SK-N-SH treated with all-trans-retinoic acid at 6 μM for 48 hours (cell line): ENCODE measurements around the gene PROCA1.

Source experiments
- ATAC-seq: fragments of 200-7000 bp; cut with Tn5 transposase; 3 replicates; pipeline ENCODE4 v1.9.1; 2020; ENCODE audit warnings: mild to moderate bottlenecking, moderate library complexity
- ARNTL ChIP-seq: fragments of 450-650 bp; formaldehyde crosslinking; IDR thresholded peaks from 2 replicates; pipeline ENCODE4 v1.5.0; 2020; ENCODE audit warnings: low read depth, mild to moderate bottlenecking, moderate library complexity, borderline replicate concordance
- BACH2 ChIP-seq: fragments of 250-450 bp; sonication (Bioruptor Pico); IDR thresholded peaks from 2 replicates; pipeline ENCODE4 v1.9.0; 2021; ENCODE audit warnings: mild to moderate bottlenecking, borderline replicate concordance
- CSDC2 ChIP-seq: fragments of 250-450 bp; sonication (Bioruptor Pico); IDR thresholded peaks from 2 replicates; pipeline ENCODE4 v1.5.0; 2020; ENCODE audit warnings: mild to moderate bottlenecking, moderate library complexity
- GLIS3 ChIP-seq: fragments of 250-450 bp; sonication (Bioruptor Pico); IDR thresholded peaks from 2 replicates; pipeline ENCODE4 v1.5.0; 2020; ENCODE audit warnings: mild to moderate bottlenecking, moderate library complexity
- ISL1 ChIP-seq: fragments of 250-450 bp; sonication (Bioruptor Pico); IDR thresholded peaks from 2 replicates; pipeline ENCODE4 v2.1.2; 2022; ENCODE audit warnings: mild to moderate bottlenecking, moderate library complexity
- OSR1 ChIP-seq: fragments of 250-450 bp; sonication (Bioruptor Pico); IDR thresholded peaks from 2 replicates; pipeline ENCODE4 v1.8.0; 2022; ENCODE audit warnings: moderate library complexity, mild to moderate bottlenecking, inconsistent platforms
- PATZ1 ChIP-seq: fragments of 250-450 bp; sonication (Bioruptor Pico); IDR thresholded peaks from 2 replicates; pipeline ENCODE4 v1.8.0; 2020; ENCODE audit warnings: mild to moderate bottlenecking, moderate library complexity, borderline replicate concordance
- POU6F1 ChIP-seq: fragments of 250-450 bp; sonication (Bioruptor Pico); IDR thresholded peaks from 2 replicates; pipeline ENCODE4 v1.8.0; 2021; ENCODE audit warnings: low read depth, mild to moderate bottlenecking, moderate library complexity, borderline replicate concordance
- PPARA ChIP-seq: fragments of 250-450 bp; sonication (Bioruptor Pico); IDR thresholded peaks from 2 replicates; pipeline ENCODE4 v1.5.0; 2020; ENCODE audit warnings: mild to moderate bottlenecking, borderline replicate concordance
- SNAI2 ChIP-seq: fragments of 250-450 bp; sonication (Bioruptor Pico); IDR thresholded peaks from 2 replicates; pipeline ENCODE4 v1.5.0; 2020; ENCODE audit warnings: mild to moderate bottlenecking, moderate library complexity
- TOX ChIP-seq: fragments of 250-450 bp; sonication (Bioruptor Pico); IDR thresholded peaks from 2 replicates; pipeline ENCODE4 v1.8.0; 2021; ENCODE audit warnings: mild to moderate bottlenecking, moderate library complexity, borderline replicate concordance
- TSHZ2 ChIP-seq: fragments of 250-450 bp; sonication (Bioruptor Pico); IDR thresholded peaks from 2 replicates; pipeline ENCODE4 v1.5.0; 2020; ENCODE audit warnings: mild to moderate bottlenecking, moderate library complexity
- ZC3H10 ChIP-seq: fragments of 250-450 bp; sonication (Bioruptor Pico); IDR thresholded peaks from 2 replicates; pipeline ENCODE4 v1.5.1; 2021; ENCODE audit warnings: mild to moderate bottlenecking, moderate library complexity
- ZFP3 ChIP-seq: fragments of 250-450 bp; sonication (Bioruptor Pico); IDR thresholded peaks from 2 replicates; pipeline ENCODE4 v1.5.0; 2020; ENCODE audit warnings: mild to moderate bottlenecking, moderate library complexity
- ZFP30 ChIP-seq: fragments of 450-650 bp; formaldehyde crosslinking; IDR thresholded peaks from 2 replicates; pipeline ENCODE4 v1.5.0; 2022; ENCODE audit warnings: mild to moderate bottlenecking, moderate library complexity
- ZNF565 ChIP-seq: fragments of 450-650 bp; formaldehyde crosslinking; conservative IDR thresholded peaks from 2 replicates; pipeline ENCODE4 v1.5.0; 2020; ENCODE audit warnings: low read depth, mild to moderate bottlenecking, moderate library complexity
- ZNF70 ChIP-seq: fragments of 450-650 bp; formaldehyde crosslinking; IDR thresholded peaks from 2 replicates; pipeline ENCODE4 v1.5.0; 2020; ENCODE audit warnings: mild to moderate bottlenecking, moderate library complexity
- ZNF8 ChIP-seq: fragments of 450-650 bp; formaldehyde crosslinking; IDR thresholded peaks from 2 replicates; pipeline ENCODE4 v1.5.0; 2020; ENCODE audit warnings: mild to moderate bottlenecking, moderate library complexity
- TF ChIP-seq, protein P1 (sequence below): fragments of 250-450 bp; sonication (Bioruptor Pico); IDR thresholded peaks from 2 replicates; pipeline ENCODE4 v1.5.1; 2020; ENCODE audit warnings: low read depth, mild to moderate bottlenecking, moderate library complexity

The PROCA1 gene

DNA sequence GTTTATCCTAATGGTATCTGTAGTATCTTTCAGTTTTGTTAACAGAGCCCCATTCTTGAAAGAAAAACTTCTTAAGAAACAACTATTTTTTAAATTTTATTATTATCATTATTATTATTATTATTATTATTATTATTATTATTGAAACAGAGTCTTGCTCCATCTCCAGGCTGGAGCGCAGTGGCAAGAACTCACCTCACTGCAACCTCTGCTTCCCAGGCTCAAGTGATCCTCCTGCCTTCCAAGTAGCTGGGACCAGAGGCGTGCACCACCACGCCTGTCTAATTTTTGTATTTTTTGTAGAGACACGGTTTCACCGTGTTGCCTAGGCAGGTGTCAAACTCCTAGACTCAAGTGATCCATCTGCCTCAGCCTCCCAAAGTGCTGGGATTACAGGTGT, 26.3 kb downstream of the PROCA1 start:
- no peak for ATAC-seq
- TF ChIP-seq TOX (no peak), ARNTL (CRISPR knock-in tag) (no peak), TSHZ2 (CRISPR knock-in tag) (no peak), ZNF8 (CRISPR knock-in tag) (no peak), OSR1 (CRISPR knock-in tag) (no peak), SNAI2 (CRISPR knock-in tag) (no peak), ZFP30 (CRISPR knock-in tag) (no peak), BACH2 (CRISPR knock-in tag) (no peak), ZFP3 (CRISPR knock-in tag) (no peak)
- TF ChIP-seq, protein P1, sequence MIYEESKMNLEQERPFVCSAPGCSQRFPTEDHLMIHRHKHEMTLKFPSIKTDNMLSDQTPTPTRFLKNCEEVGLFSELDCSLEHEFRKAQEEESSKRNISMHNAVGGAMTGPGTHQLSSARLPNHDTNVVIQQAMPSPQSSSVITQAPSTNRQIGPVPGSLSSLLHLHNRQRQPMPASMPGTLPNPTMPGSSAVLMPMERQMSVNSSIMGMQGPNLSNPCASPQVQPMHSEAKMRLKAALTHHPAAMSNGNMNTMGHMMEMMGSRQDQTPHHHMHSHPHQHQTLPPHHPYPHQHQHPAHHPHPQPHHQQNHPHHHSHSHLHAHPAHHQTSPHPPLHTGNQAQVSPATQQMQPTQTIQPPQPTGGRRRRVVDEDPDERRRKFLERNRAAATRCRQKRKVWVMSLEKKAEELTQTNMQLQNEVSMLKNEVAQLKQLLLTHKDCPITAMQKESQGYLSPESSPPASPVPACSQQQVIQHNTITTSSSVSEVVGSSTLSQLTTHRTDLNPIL (CRISPR knock-in tag): no peak

DNA sequence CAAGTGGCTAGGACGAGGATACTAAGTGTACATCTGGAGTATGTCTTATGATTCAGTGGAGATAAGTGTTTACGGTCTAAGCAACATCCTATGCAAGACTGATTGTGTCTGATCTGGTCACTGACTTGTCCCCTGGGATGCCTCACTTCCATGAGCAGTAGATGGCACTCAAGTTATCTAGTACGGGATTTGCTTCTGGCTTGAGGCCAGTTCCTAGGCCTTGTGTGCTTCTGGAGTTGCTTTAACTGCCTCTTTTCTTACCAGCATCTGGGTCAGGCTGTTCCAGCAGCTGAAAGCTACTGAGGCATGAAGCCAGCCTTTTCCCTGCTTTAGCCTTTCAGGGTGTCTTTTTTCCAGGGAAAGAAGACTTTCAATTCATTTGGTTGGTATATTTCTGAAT, 26.7 kb downstream of the PROCA1 start:
- no peak for TF ChIP-seq ZC3H10 (CRISPR knock-in tag)
- no peak for TF ChIP-seq BACH2 (CRISPR knock-in tag)
- TF ChIP-seq, protein P1 (CRISPR knock-in tag): no peak
- TF ChIP-seq, all 23 proteins: peak for 0
- peak; percentile 49; the same call in 2 of the 3 replicates for ATAC-seq

- TF ChIP-seq PATZ1 (no peak), ARNTL (CRISPR knock-in tag) (no peak)
- TF ChIP-seq, all 23 proteins: peak for 0
- no peak for ATAC-seq
Observed at GRCh38 chr17:28682655-28683054, 29.0 kb downstream of the PROCA1 start.

- ATAC-seq: peak; percentile 31; the same call in 1 of the 3 replicates
- TF ChIP-seq ZNF565 (CRISPR knock-in tag) (no peak), GLIS3 (CRISPR knock-in tag) (no peak), POU6F1 (CRISPR knock-in tag) (no peak), ZFP3 (CRISPR knock-in tag) (no peak), TSHZ2 (CRISPR knock-in tag) (no peak), ISL1 (CRISPR knock-in tag) (no peak), CSDC2 (CRISPR knock-in tag) (no peak), ZNF8 (CRISPR knock-in tag) (no peak), PATZ1 (no peak), OSR1 (CRISPR knock-in tag) (no peak), BACH2 (CRISPR knock-in tag) (no peak), ZNF70 (CRISPR knock-in tag) (no peak), ARNTL (CRISPR knock-in tag) (no peak), PPARA (no peak)
- TF ChIP-seq, protein P1 (CRISPR knock-in tag): no peak
Observed at GRCh38 chr17:28675980-28676379, 35.7 kb downstream of the PROCA1 start.
